Osteoblast (primary cell): Measurements from ENCODE around the gene DNMT1. TPM values are rescaled to one million over a fixed set of nuclear protein-coding genes. Genes with fewer than 3 reads are reported as not detected.

ENCODE experiments used
- DNase-seq: peaks from one replicate; pipeline ENCODE4 v3.0.0; 2011; ENCODE audit warnings: low spot score, mixed read lengths; ENCODE audit not compliant: insufficient read length; ENCODE audit errors: missing footprints
- H2AFZ ChIP-seq: 2 replicates; pipeline ENCODE4 v1.6.0; 2011; ENCODE audit warnings: mild to moderate bottlenecking, low read length
- H3K27ac ChIP-seq: 2 replicates; pipeline ENCODE4 v1.5.1; 2011; ENCODE audit warnings: mild to moderate bottlenecking, low read depth, low read length, moderate library complexity
- H3K27me3 ChIP-seq: 2 replicates; pipeline ENCODE4 v1.6.0; 2012; ENCODE audit warnings: mild to moderate bottlenecking, control low read depth, inconsistent platforms, low read length, moderate library complexity; ENCODE audit not compliant: insufficient read depth
- H3K36me3 ChIP-seq: 2 replicates; pipeline ENCODE4 v1.5.1; 2011; ENCODE audit warnings: mild to moderate bottlenecking, low read length, control low read depth, moderate library complexity; ENCODE audit not compliant: insufficient read depth
- H3K4me1 ChIP-seq: 2 replicates; pipeline ENCODE4 v1.5.1; 2011; ENCODE audit warnings: mild to moderate bottlenecking, low read length, control low read depth, moderate library complexity; ENCODE audit not compliant: insufficient read depth
- H3K4me2 ChIP-seq: 2 replicates; pipeline ENCODE4 v1.6.0; 2011; ENCODE audit warnings: mild to moderate bottlenecking, low read length; ENCODE audit not compliant: insufficient read depth
- H3K4me3 ChIP-seq: fragments of 200-600 bp; sonication (generic); 3 replicates; pipeline ENCODE4 v1.5.1; 2012; ENCODE audit warnings: mild to moderate bottlenecking, low read length, inconsistent platforms; ENCODE audit not compliant: insufficient read depth
- H3K79me2 ChIP-seq: 2 replicates; pipeline ENCODE4 v1.6.0; 2012; ENCODE audit warnings: mild to moderate bottlenecking, low read length, control low read depth, inconsistent platforms; ENCODE audit not compliant: insufficient read depth
- H3K9me3 ChIP-seq: 2 replicates; pipeline ENCODE4 v1.5.1; 2011; ENCODE audit warnings: low read depth, low read length, control low read depth
- H4K20me1 ChIP-seq: 2 replicates; pipeline ENCODE4 v1.6.0; 2012; ENCODE audit warnings: mild to moderate bottlenecking, low read length, control low read depth; ENCODE audit not compliant: insufficient read depth
- CTCF ChIP-seq: IDR thresholded peaks from 2 replicates; pipeline ENCODE4 v1.5.1; 2011; ENCODE audit warnings: mild to moderate bottlenecking, low read depth, low read length, moderate library complexity; ENCODE audit errors: extremely low read depth
- small RNA-seq: library from RNA; depleted of rRNA; stranded (forward); fragments of <200 nt; gene quantifications from one replicate; pipeline ENCODE3, GENCODE V24; 2012
- total RNA-seq: library from RNA; depleted of rRNA; stranded (reverse); fragments of >200 nt; gene quantifications from 2 replicates; pipeline ENCODE4 v1.2.3, GENCODE V29; 2012

Gene DNMT1
- total RNA-seq, 1 donor: 33.7 TPM

- H2AFZ ChIP-seq: no peak overlapping the region
- no peak for TF ChIP-seq CTCF
- no peaks in the 10 kb centered on the region for H3K79me2 ChIP-seq
- no peak overlapping the region for H3K27ac ChIP-seq
- peaks cover 4% of the 10 kb centered on the region for H4K20me1 ChIP-seq
- H3K9me3 ChIP-seq: no peaks in the 10 kb centered on the region
- H3K27me3 ChIP-seq: no peaks in the 10 kb centered on the region
- no peak overlapping the region for H3K4me3 ChIP-seq
- peaks cover 3% of the 10 kb centered on the region for H3K4me1 ChIP-seq
- H3K36me3 ChIP-seq: no peaks in the 10 kb centered on the region
- no peak overlapping the region for H3K4me2 ChIP-seq
- no peak for DNase-seq
These were observed 110.0 kb downstream of the DNMT1 start for GRCh38 chr19:10084803-10085202.

GRCh38 chr19:10083911-10084310 is 110.8 kb downstream of the DNMT1 start:
- Histone ChIP-seq H3K27ac (no peak overlapping the region), H3K4me3 (no peak overlapping the region), H4K20me1 (peaks cover 4% of the 10 kb centered on the region), H3K9me3 (no peaks in the 10 kb centered on the region), H3K27me3 (no peaks in the 10 kb centered on the region), H3K4me1 (peaks cover 3% of the 10 kb centered on the region), H3K36me3 (no peaks in the 10 kb centered on the region), H3K4me2 (no peak overlapping the region), H2AFZ (no peak overlapping the region), H3K79me2 (no peaks in the 10 kb centered on the region)
- no peak for DNase-seq
- no peak for TF ChIP-seq CTCF

Small RNA genes within 50 kb of the gene (small RNA-seq; reads per million reads assigned to genes)
- gene MIR4322: not detected
- gene SNORD105: 14.9 reads per million, percentile 93 among the genes with 10 or more reads in this experiment
- gene SNORD105B: 171 reads per million, percentile 97 among the genes with 10 or more reads in this experiment

Other genes with a start within 250 kb of the DNMT1 start
- gene COL5A3, start 184.4 kb downstream of the DNMT1 start, total RNA-seq: 9.1 and 14.8 TPM in 2 replicates
- not detected in 2 replicates for gene RDH8, start 181.5 kb downstream of the DNMT1 start, total RNA-seq
- gene SHFL, start 108.6 kb downstream of the DNMT1 start, total RNA-seq: 20.6 and 22.4 TPM in 2 replicates
- not detected in 2 replicates for gene ANGPTL6, start 92.3 kb downstream of the DNMT1 start, total RNA-seq
- 19.2 and 20.9 TPM in 2 replicates for gene PPAN, start 88.6 kb downstream of the DNMT1 start, total RNA-seq
- gene P2RY11, start 83.3 kb downstream of the DNMT1 start, total RNA-seq: 2.1 and 2.2 TPM in 2 replicates
- gene EIF3G, start 75.1 kb downstream of the DNMT1 start, total RNA-seq: 226 and 252 TPM in 2 replicates
- gene S1PR2, start 36.4 kb upstream of the DNMT1 start, total RNA-seq: 9.4 and 14.1 TPM in 2 replicates
- 37.1 and 37.3 TPM in 2 replicates for gene MRPL4, start 57.3 kb upstream of the DNMT1 start, total RNA-seq
- gene ICAM1, start 76.2 kb upstream of the DNMT1 start, total RNA-seq: 25.6 and 35.5 TPM in 2 replicates
- gene ICAM4, start 92.0 kb upstream of the DNMT1 start, total RNA-seq: under 0.01 and 0.29 TPM in 2 replicates
- gene ICAM5, start 95.0 kb upstream of the DNMT1 start, total RNA-seq: under 0.01 TPM in 1 of 2 replicates, not detected in the other
- 0.59 and 0.72 TPM in 2 replicates for gene ZGLP1, start 114.9 kb upstream of the DNMT1 start, total RNA-seq
- gene FDX2, start 121.1 kb upstream of the DNMT1 start, total RNA-seq: 14.7 and 17.7 TPM in 2 replicates
- gene RAVER1, start 138.6 kb upstream of the DNMT1 start, total RNA-seq: 8.0 TPM in 2 replicates
- 3.2 and 3.6 TPM in 2 replicates for gene ICAM3, start 144.7 kb upstream of the DNMT1 start, total RNA-seq
- 52.5 and 72.7 TPM in 2 replicates for gene TYK2, start 185.6 kb upstream of the DNMT1 start, total RNA-seq
- gene CDC37, start 208.6 kb upstream of the DNMT1 start, total RNA-seq: 131 and 154 TPM in 2 replicates
- gene PDE4A, start 225.6 kb upstream of the DNMT1 start, total RNA-seq: 5.1 and 8.3 TPM in 2 replicates